Measurements from ENCODE around the gene TMEM238L. TPM values are rescaled to one million over a fixed set of nuclear protein-coding genes. Genes with fewer than 3 reads are reported as not detected.

TMEM238L gene
- total and polyA plus RNA-seq, 10 donors = not detected

GRCh38 chr17:10767232-10767631 lies 36.7 kb downstream of the TMEM238L start:
- no peak overlapping the region for H3K27ac ChIP-seq
- no peak overlapping the region for H3K4me3 ChIP-seq
- WGBS, 5 donors = 91 to 98% (median 94%) methylated on average over 4 of the region's 4 CpGs
- no peaks in the 10 kb centered on the region for H3K27me3 ChIP-seq (replicated peaks in 1 of 7)
- no peak for TF ChIP-seq CTCF (IDR thresholded peaks at IDR 0.05 in 8 of 11, conservative IDR thresholded peaks at IDR 0.05 in 3 of 11)
- no peak for TF ChIP-seq POLR2AphosphoS5 (IDR thresholded peaks at IDR 0.05)
- no peak for TF ChIP-seq POLR2A (IDR thresholded peaks at IDR 0.05)
- no peaks in the 10 kb centered on the region for H3K4me1 ChIP-seq
- H3K36me3 ChIP-seq = peaks cover 0 to 9% (median 0%) of the 10 kb centered on the region in 6 donors
- no peak for DNase-seq
- intact Hi-C loops (cut with DNase I; ENCODE audit: low total_unique reads) = no loop called here
- H3K9me3 ChIP-seq = peaks cover 0 to 20% (median 15%) of the 10 kb centered on the region in 8 donors

GRCh38 chr17:10762037-10762436 lies 41.9 kb downstream of the TMEM238L start:
- Histone ChIP-seq H3K4me3 (no peak overlapping the region), H3K27ac (no peak overlapping the region), H3K4me1 (no peaks in the 10 kb centered on the region), H3K9me3 (peaks cover 0 to 14% (median 8%) of the 10 kb centered on the region in 8 donors), H3K27me3 (replicated peaks in 1 of 7) (no peaks in the 10 kb centered on the region), H3K36me3 (peaks cover 0 to 6% (median 0%) of the 10 kb centered on the region in 6 donors)
- 85 to 100% (median 92%) methylated on average over 1 of the region's 1 CpG for WGBS, 5 donors
- no peak for TF ChIP-seq POLR2AphosphoS5 (IDR thresholded peaks at IDR 0.05)
- no peak for TF ChIP-seq CTCF (IDR thresholded peaks at IDR 0.05 in 8 of 11, conservative IDR thresholded peaks at IDR 0.05 in 3 of 11)
- TF ChIP-seq POLR2A (IDR thresholded peaks at IDR 0.05) = no peak
- DNase-seq = no peak
- intact Hi-C loops (cut with DNase I; ENCODE audit: low total_unique reads) = no loop called here

- no peaks in the 10 kb centered on the region for H3K36me3 ChIP-seq
- no peaks in the 10 kb centered on the region for H3K4me1 ChIP-seq
- H3K9me3 ChIP-seq = peaks cover 0 to 10% (median 5%) of the 10 kb centered on the region in 8 donors
- TF ChIP-seq POLR2A (IDR thresholded peaks at IDR 0.05) (no peak), POLR2AphosphoS5 (IDR thresholded peaks at IDR 0.05) (no peak), CTCF (IDR thresholded peaks at IDR 0.05 in 8 of 11, conservative IDR thresholded peaks at IDR 0.05 in 3 of 11) (no peak)
- no peak for DNase-seq
- no peak overlapping the region for H3K27ac ChIP-seq
- no peak overlapping the region for H3K4me3 ChIP-seq
- 73 to 89% (median 82%) methylated on average over 2 of the region's 2 CpGs for WGBS, 5 donors
- intact Hi-C loops (cut with DNase I; ENCODE audit: low total_unique reads) = no loop called here
- H3K27me3 ChIP-seq (replicated peaks in 1 of 7) = no peaks in the 10 kb centered on the region
These were observed 42.6 kb downstream of the TMEM238L start for GRCh38 chr17:10761281-10761680.

- intact Hi-C loops (cut with DNase I; ENCODE audit: low total_unique reads) = no loop called here
- no peaks in the 10 kb centered on the region for H3K9me3 ChIP-seq
- H3K4me1 ChIP-seq = no peaks in the 10 kb centered on the region
- H3K27ac ChIP-seq = no peak overlapping the region
- DNase-seq = no peak
- TF ChIP-seq CTCF (IDR thresholded peaks at IDR 0.05 in 8 of 11, conservative IDR thresholded peaks at IDR 0.05 in 3 of 11) (no peak), POLR2A (IDR thresholded peaks at IDR 0.05) (no peak), POLR2AphosphoS5 (IDR thresholded peaks at IDR 0.05) (no peak)
- H3K36me3 ChIP-seq = no peaks in the 10 kb centered on the region
- H3K27me3 ChIP-seq (replicated peaks in 1 of 7) = no peaks in the 10 kb centered on the region
- no peak overlapping the region for H3K4me3 ChIP-seq
- 82 to 92% (median 90%) methylated on average over 6 of the region's 6 CpGs for whole genome bisulfite sequencing, 5 donors
These were observed 45.8 kb downstream of the TMEM238L start for GRCh38 chr17:10758062-10758461.
